GM19372 (cell line): Measurements from ENCODE around the gene SLC22A23.
"Not testable (repeated sequence)": the region's sequence is repeated elsewhere in the genome, so short reads cannot be mapped to it uniquely, and the experiment has no call there.

Experiments
- ATAC-seq: cut with Tn5 transposase; IDR thresholded peaks from one replicate; pipeline ENCODE4 v1.9.1; 2021; ENCODE audit warnings: mild to moderate bottlenecking, low read depth, moderate library complexity; ENCODE audit not compliant: unreplicated experiment

Gene SLC22A23

GRCh38 chr6:3258720-3259490 is 197.9 kb downstream of the SLC22A23 start, which contains the start of gene PSMG4:
Gene PSMG4, plus strand, starts transcription at chr6:3258947. Its CDS starts 76 bp downstream, at chr6:3259023.
- ATAC-seq: peak; percentile 77

DNA sequence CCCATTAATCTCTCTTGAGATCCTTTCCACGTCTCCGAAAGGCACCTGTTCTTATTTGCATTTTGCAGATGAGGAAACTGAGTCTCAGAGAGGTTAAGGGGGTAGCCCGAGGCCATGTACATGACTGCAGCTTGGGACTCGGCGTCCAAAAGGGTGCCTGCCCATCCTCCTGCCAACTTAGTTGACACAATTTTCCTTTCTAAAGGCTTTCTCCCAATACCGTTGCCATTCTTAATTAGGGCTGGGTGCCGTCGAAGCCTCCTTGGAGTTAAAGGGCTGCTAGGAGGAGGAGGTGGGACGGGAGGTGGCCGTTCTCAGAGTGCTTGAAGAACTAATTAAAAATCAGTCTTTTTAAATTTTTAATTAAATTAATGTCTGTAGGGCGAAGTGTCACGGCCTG is 198.6 kb downstream of the SLC22A23 start:
- ATAC-seq: no peak

DNA sequence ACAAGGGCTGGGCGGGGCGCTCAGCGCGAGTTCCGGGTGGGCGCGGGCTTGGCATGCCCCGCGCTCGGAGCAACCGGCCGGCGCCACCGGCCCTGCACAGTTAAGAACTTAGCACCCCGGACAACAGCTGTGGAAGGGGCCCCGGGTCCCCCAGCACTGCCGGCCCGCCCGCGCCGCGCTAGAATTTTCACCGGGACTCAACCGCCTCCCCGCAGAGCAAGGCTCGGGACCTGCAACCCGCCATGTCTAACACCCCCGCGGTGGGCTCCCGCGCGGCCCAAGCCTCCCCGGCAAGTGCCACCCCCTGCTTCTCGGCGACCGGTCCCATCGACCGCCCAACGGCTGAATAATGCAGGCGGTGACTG is 203.3 kb downstream of the SLC22A23 start:
- ATAC-seq: no peak

DNA sequence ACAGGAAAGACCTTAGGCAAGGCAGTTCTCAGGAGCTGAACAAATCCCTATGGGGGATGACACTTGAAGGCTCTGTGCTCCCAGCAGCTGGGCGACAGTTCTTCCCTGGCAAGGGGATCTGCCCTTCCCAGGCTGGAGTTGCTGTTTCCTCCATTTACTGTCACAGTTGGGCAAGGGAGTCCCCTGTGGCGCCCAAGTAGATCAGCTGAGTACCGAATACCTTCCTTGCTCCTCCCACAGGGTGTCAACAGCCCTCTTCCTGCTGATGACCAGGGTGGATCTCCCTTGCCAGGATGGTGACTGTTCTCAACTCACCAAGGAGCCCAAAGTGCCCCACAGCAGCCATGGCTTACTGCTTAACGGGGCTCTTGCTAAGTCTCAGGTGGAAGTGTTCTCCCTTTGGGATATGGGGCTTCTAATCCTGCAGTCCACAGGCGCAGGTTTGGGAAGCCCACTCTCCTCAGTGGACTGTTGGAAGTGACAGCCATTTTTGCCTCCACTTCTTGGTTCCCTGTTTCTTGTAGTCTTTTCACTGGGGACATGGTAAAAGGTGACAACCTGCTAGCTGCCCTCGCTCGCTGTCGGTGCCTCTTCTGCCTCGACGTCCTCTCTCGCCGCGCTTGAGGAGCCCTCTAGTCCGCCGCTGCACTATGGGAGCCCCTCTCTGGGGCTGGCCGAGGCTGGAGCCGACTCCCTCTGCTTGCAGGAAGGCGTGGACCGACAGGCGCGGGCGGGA is 203.8 kb downstream of the SLC22A23 start:
- no peak for ATAC-seq

DNA sequence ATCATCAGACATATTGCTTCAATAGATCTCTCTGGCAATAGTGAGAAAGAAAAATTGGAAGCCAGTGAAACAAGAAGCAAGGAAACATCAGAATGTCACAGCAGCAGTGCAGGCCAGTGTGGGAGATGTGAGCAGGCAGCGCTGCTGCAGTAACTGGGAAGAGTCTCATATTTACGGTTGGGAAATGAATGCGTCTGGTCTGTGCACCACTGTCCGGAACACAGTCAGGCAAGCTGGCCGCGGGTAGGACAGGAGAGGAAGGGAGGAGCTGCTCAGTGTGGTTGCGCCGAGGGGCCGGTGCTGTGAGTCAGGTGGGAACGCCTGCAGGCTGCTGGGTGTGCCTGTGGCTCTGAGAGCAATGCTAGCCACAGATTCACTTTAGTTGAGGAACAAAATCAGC is 204.5 kb downstream of the SLC22A23 start:
- ATAC-seq: no peak

DNA sequence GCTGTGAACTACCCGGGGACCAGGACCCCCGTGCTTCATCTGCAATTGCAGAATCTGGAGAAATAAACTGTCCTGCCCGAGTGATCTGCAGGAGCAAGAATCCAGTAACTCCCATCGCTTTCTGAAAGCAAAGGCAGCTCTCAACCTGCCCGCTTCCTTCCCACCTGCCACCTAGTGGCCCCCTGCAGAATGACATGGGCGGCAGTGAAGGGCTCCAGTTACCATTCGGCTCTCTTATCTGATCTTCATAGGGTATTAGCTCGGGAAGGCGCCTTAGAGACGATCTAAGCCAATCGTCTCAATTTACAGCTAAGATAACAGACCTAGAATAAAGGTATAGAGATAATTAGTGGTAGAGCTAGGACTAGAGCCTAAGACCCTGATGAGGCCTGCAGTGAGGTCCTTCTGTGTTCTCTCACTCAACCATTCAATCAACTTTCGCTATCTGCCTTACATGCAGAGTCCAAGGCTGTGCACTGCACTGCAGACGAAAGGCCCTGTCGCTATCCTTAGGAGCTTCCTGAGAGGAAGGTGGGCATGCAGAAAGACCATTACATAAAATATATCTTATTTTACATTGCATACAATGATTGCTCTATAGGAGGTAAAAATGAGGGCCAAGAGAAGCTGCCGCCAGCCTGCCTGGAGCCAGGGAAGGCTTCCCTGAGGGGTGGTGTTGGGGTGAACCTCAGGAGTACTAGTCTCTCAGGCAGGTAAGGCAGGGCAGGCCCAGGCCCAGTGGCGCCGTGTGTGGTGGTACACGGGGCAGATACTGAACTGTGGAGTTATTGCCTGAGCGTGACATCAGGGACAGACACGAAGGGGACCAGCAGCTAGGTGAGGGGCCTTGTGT is 205.2 kb downstream of the SLC22A23 start:
- ATAC-seq: no peak

DNA sequence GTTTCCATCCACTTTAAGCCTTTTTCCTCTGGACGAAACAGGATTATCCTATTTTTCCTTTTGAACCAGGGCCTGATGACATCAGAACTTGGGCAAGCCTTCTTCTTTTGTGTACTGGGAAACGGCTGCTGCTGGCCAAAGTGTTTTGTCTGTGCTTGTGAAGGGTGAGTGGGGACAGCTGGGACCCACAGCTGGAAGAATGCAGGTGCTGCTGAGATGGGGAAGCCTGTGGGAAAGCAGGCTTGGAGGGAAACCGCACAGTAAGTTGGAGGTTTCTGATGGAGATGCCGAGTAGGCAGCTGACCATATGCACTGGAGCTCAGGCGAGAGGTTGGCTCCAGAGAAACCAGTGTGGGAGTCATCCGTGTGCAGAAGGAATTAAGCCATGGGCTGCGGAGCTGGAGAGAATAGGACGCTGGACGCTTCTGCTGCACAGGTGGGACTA is 206.6 kb downstream of the SLC22A23 start:
- ATAC-seq: no peak

GRCh38 chr6:3249821-3250220 is 207.0 kb downstream of the SLC22A23 start:
- no peak for ATAC-seq

- ATAC-seq: no peak
Observed at GRCh38 chr6:3247255-3248146, 209.3 kb downstream of the SLC22A23 start.

DNA sequence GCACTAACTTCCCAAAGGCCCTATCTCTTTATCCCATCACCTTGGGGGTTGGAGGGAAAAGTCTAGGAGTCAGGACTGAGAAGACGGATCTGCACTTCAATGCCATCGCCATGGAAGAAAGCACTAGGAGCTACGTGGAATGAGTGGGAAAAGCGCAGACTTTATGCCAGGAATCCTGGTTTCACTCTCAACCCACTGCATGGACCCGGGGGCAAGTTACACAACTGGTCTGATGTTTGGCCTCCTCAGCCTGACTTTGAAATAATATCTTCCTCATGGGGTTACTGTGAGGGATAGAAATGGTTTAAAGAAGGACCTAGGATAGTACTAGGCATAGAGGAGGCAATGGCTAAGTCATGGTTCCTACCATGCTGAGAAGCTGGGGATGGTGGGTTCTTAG is 211.6 kb downstream of the SLC22A23 start:
- no peak for ATAC-seq

GRCh38 chr6:3244832-3245161 is 212.1 kb downstream of the SLC22A23 start:
- not testable (repeated sequence) for ATAC-seq

GRCh38 chr6:3244003-3244831 is 212.6 kb downstream of the SLC22A23 start:
- no peak for ATAC-seq

DNA sequence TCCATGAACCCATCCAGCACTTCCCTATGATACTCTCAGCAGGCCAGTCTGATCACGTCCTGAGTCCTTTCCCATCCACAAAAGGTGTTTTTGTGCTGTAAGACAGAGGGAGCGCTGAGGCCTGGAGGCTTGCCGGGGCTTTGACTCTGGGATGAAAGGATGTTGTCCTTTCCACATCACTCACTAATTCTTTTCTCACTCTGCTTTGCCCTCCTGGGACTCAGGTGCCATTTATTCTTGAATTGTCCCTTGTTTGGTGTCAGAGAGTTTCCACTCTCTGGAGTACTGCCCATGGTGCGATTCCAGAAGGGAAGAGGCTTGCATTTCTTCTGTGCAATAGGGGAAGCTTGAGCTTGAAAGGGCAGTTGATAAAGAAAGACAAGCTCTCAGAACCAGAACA is 214.1 kb downstream of the SLC22A23 start:
- no peak for ATAC-seq

- ATAC-seq: not testable (repeated sequence)
Observed at GRCh38 chr6:3241745-3242144, 215.1 kb downstream of the SLC22A23 start.

GRCh38 chr6:3240595-3240994 is 216.3 kb downstream of the SLC22A23 start:
- no peak for ATAC-seq

DNA sequence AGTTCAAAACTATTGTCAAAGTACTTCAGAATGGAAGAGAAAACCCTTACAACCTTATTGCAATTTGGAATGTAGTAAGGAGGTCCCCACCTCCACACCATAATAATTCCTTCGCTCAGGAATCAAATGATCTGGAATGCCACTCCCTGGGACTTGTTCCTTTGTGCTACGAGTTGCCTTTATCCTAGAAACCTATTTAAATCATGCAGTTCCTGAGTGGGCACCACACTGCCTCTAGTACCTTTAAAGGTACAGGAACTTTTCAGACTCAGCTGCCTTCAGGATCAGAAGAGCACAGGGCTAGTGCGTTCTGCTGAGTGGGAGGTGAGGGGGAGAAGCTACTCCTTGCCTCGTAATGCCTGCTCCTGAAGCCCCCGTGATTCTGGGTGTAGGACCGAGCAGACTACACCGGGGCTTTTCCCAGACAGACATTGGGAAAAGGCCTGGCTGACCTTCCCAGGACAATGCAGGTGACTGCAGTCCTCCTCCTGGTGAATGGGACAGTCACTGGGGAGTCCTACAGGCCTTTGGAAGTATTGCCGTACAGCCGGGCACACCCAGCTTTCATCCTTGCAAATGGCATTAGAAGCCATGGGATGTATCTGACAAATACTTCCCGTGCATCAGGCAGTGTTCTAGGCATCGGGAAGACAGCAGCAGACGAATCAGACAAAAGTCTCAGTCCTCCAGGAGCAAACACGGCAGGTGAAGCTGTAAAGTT is 217.6 kb downstream of the SLC22A23 start:
- ATAC-seq: no peak

DNA sequence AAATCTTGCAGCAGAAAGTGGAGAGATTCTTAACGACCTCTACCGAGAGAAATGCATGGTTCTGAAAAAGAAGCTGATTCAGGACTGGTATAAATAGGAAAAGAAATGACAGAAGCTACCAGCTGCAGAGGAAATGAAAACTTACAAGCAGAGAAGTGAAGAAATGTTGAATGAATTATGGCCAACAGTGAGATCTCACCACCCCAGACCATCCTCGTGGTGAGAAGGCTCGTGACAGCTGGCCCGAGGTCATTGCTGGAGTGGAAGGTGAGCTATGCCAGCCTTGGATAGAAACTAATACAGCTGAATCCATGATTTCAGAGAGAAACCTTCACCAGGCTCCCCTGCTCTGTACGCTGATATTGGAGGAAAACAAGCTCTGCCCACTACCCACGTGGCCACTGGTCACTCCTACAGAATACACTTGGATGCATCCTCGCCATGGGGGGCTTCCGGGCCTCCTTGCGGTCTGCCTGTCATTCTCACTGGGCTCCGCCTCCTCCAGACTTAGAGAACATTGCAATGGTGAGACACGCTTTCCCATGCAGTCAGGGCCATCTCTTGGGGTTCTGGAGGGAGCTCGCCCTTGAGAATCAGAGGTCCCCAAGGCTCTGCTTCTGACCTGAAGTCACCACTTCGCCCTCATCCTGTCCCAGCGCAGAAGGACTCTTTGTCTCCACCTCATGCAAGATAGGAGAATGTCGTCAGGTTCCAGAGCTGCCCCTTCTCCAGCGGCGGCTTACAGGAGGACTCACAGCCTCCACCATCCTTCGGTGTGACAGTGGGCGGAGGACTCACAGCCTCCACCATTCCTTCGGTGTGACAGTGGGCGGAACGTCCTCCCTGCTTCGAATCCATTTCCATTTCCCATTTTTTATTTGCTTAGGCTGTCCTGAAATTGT is 218.8 kb downstream of the SLC22A23 start:
- no peak for ATAC-seq

- no peak for ATAC-seq
Observed at GRCh38 chr6:3236005-3236404, 220.8 kb downstream of the SLC22A23 start.
